Kidney capillary endothelial cell (primary cell): ENCODE measurements around the gene AIF1L.
"Not testable (repeated sequence)": the region's sequence is repeated elsewhere in the genome, so short reads cannot be mapped to it uniquely, and the experiment has no call there.

Experiments used
- DNase-seq: peaks from one replicate; pipeline ENCODE4 v3.0.0-alpha.2; 2018; ENCODE audit warnings: low spot score

The AIF1L gene

GRCh38 chr9:131121346-131121745 lies 25.0 kb downstream of the AIF1L start:
- no peak for DNase-seq

- DNase-seq = no peak
These were observed 25.8 kb downstream of the AIF1L start for GRCh38 chr9:131122158-131122557.

- no peak for DNase-seq
These were observed 28.6 kb downstream of the AIF1L start for GRCh38 chr9:131125038-131125287.

GRCh38 chr9:131125288-131126058 lies 29.1 kb downstream of the AIF1L start, which contains the start of gene NUP214:
TSS of gene NUP214 (plus strand) at chr9:131125586. CDS start at chr9:131125705, 119 bp downstream.
- DNase-seq = peak; percentile 97

GRCh38 chr9:131126059-131126426 lies 29.7 kb downstream of the AIF1L start:
- no peak for DNase-seq

- DNase-seq = no peak
These were observed 32.9 kb downstream of the AIF1L start for GRCh38 chr9:131129183-131129582.

GRCh38 chr9:131138676-131139075 lies 42.3 kb downstream of the AIF1L start:
- DNase-seq = no peak

- DNase-seq = no peak
These were observed 43.8 kb downstream of the AIF1L start for GRCh38 chr9:131140112-131140511.

GRCh38 chr9:131140550-131140949 lies 44.2 kb downstream of the AIF1L start:
- no peak for DNase-seq

GRCh38 chr9:131142160-131142559 lies 45.8 kb downstream of the AIF1L start:
- no peak for DNase-seq

- DNase-seq = no peak
These were observed 47.9 kb downstream of the AIF1L start for GRCh38 chr9:131144201-131144600.

GRCh38 chr9:131145245-131145644 lies 48.9 kb downstream of the AIF1L start:
- no peak for DNase-seq

- DNase-seq = no peak
These were observed 49.9 kb downstream of the AIF1L start for GRCh38 chr9:131146186-131146585.

- no peak for DNase-seq
These were observed 51.9 kb downstream of the AIF1L start for GRCh38 chr9:131148276-131148675.

GRCh38 chr9:131148966-131149687 lies 52.8 kb downstream of the AIF1L start:
- DNase-seq = no peak

GRCh38 chr9:131149688-131150053 lies 53.3 kb downstream of the AIF1L start:
- DNase-seq = no peak

GRCh38 chr9:131153595-131153994 lies 57.3 kb downstream of the AIF1L start:
- no peak for DNase-seq

- not testable (repeated sequence) for DNase-seq
These were observed 62.3 kb downstream of the AIF1L start for GRCh38 chr9:131158673-131159072.

GRCh38 chr9:131160416-131161112 lies 64.2 kb downstream of the AIF1L start:
- DNase-seq = no peak

GRCh38 chr9:131161585-131161984 lies 65.3 kb downstream of the AIF1L start:
- no peak for DNase-seq

- DNase-seq = no peak
These were observed 66.6 kb downstream of the AIF1L start for GRCh38 chr9:131162886-131163285.

GRCh38 chr9:131165523-131165922 lies 69.2 kb downstream of the AIF1L start:
- no peak for DNase-seq

GRCh38 chr9:131167146-131167692 lies 70.9 kb downstream of the AIF1L start:
- no peak for DNase-seq
